ENCODE measurements around the gene LY6G5C. TPM values are rescaled to one million over a fixed set of nuclear protein-coding genes. Genes with fewer than 3 reads are reported as not detected.

The LY6G5C gene
- total RNA-seq (1 to 10 TPM; 1.2 to 3.5 (median 1.9) TPM), polyA plus RNA-seq (1 to 10 TPM; 2.0 to 2.6 TPM)
- long read RNA-seq, donor 1, partial matches to known transcripts = 0 of 1 reads
- long read RNA-seq, donor 1, other reads (novel, unspliced or antisense) = 0 of 1 reads
- long read RNA-seq, donor 2, partial matches to known transcripts = 0 of 1 reads
- long read RNA-seq, donor 2, other reads (novel, unspliced or antisense) = 0 of 1 reads
- long read RNA-seq, donor 3, partial matches to known transcripts = 0 of 1 reads
- long read RNA-seq, donor 3, other reads (novel, unspliced or antisense) = 1 of 1 reads

GRCh38 chr6:31680226-31681134 lies at the start of gene LY6G5C:
TSS of gene LY6G5C (minus strand) at chr6:31681067. CDS start at chr6:31680373, 694 bp downstream.
- Histone ChIP-seq H3K4me3 (peak within 1 kb of the TSS; percentile 42 to 68 (median 58)), H3K9me3 (no peaks in the 10 kb centered on the region), H3K27ac (peak within 1 kb of the TSS in 9 of 10 donors; percentile 34 to 84 (median 66)), H3K27me3 (no peaks in the 10 kb centered on the region), H3K4me1 (peaks cover 5 to 27% (median 22%) of the 10 kb centered on the region in 9 donors), H3K36me3 (peaks cover 0 to 19% (median 0%) of the 10 kb centered on the region in 9 donors)
- peak; percentile 46 to 87 (median 78) for TF ChIP-seq CTCF (IDR thresholded peaks at IDR 0.05)
- DNase-seq = peak; percentile 79 to 86
- 12 to 13% methylated on average over 17 of the region's 17 CpGs for WGBS, 2 donors
- ATAC-seq = peak; percentile 84 to 94 (median 92)
- intact Hi-C loops (cut with DNase I) = loop anchor here in 9 of 10 donors (1.0 to 10.0 kb wide), 13 partner anchors 47 to 277 kb away; partner anchors contain the start of genes CFB (in 1 of the 9), CLIC1 (in 1 of the 9), DDAH2 (in 1 of the 9) and NELFE (in 1 of the 9)

GRCh38 chr6:31729979-31730630 lies 49.2 kb upstream of the LY6G5C start:
- intact Hi-C loops (cut with DNase I) = loop anchor here in 7 of 10 donors (1.0 to 10.0 kb wide), 7 partner anchors 29 to 105 kb away; partner anchors contain the start of genes VARS1 (in 2 of the 7) and LY6G5C (in 1 of the 7)
- H3K4me3 ChIP-seq = peak overlapping the region; percentile 66 to 95 (median 78)
- 2% methylated on average over 46 of the region's 46 CpGs for WGBS, 2 donors
- ATAC-seq (peak; percentile 81 to 93 (median 90)), DNase-seq (peak; percentile 92 to 93)
- H3K36me3 ChIP-seq = peaks cover 0 to 77% (median 46%) of the 10 kb centered on the region in 9 donors
- peaks cover 12 to 84% (median 57%) of the 10 kb centered on the region in 9 donors for H3K4me1 ChIP-seq
- TF ChIP-seq CTCF (IDR thresholded peaks at IDR 0.05) = peak in 2 of 9 donors; percentile 14 to 22
- no peaks in the 10 kb centered on the region for H3K9me3 ChIP-seq
- no peaks in the 10 kb centered on the region for H3K27me3 ChIP-seq
- H3K27ac ChIP-seq = peak overlapping the region; percentile 93 to 97 (median 94)

- peak in 6 of 9 donors; percentile 46 to 82 (median 67) for TF ChIP-seq CTCF (IDR thresholded peaks at IDR 0.05)
- Histone ChIP-seq H3K36me3 (peaks cover 0 to 80% (median 46%) of the 10 kb centered on the region in 9 donors), H3K27ac (peak overlapping the region; percentile 93 to 97 (median 94)), H3K27me3 (no peaks in the 10 kb centered on the region), H3K4me3 (peak overlapping the region; percentile 66 to 95 (median 78)), H3K9me3 (no peaks in the 10 kb centered on the region), H3K4me1 (peaks cover 12 to 82% (median 52%) of the 10 kb centered on the region in 9 donors)
- intact Hi-C loops (cut with DNase I) = loop anchor here in 6 of 10 donors (1.0 to 5.0 kb wide), 5 partner anchors 28 to 103 kb away; partner anchors contain the start of genes LY6G5C (in 1 of the 6) and VARS1 (in 1 of the 6)
- DNase-seq (peak; percentile 92 to 94), ATAC-seq (peak; percentile 84 to 92 (median 90))
- WGBS, 2 donors = 1% methylated on average over 29 of the region's 29 CpGs
These were observed 48.7 kb upstream of the LY6G5C start for GRCh38 chr6:31729515-31729978.
